Nephron progenitor cell (in vitro differentiated cells): Measurements from ENCODE around the gene LETM1.

Experiments used
- DNase-seq: peaks from one replicate; pipeline ENCODE4 v3.0.0; 2021
- H3K27ac Mint-ChIP-seq: 2 replicates; pipeline ENCODE4 v1.8.0; 2021; ENCODE audit warnings: mild to moderate bottlenecking, moderate library complexity, mixed read lengths
- H3K27me3 Mint-ChIP-seq: 2 replicates; pipeline ENCODE4 v1.8.0; 2021; ENCODE audit warnings: mild to moderate bottlenecking, low read depth, mixed read lengths; ENCODE audit not compliant: poor library complexity
- H3K36me3 Mint-ChIP-seq: 2 replicates; pipeline ENCODE4 v1.8.0; 2021; ENCODE audit warnings: low read depth, mixed read lengths
- H3K4me1 Mint-ChIP-seq: 2 replicates; pipeline ENCODE4 v1.8.0; 2021; ENCODE audit warnings: mixed read lengths
- H3K4me3 Mint-ChIP-seq: 2 replicates; pipeline ENCODE4 v1.8.0; 2021; ENCODE audit warnings: mild to moderate bottlenecking, moderate library complexity, mixed read lengths
- H3K9me3 Mint-ChIP-seq: 2 replicates; pipeline ENCODE4 v1.8.0; 2021; ENCODE audit warnings: mild to moderate bottlenecking, moderate library complexity, mixed read lengths
- TF ChIP-seq, protein P1 (sequence below): fragments of 200-600 bp; sonication (generic); IDR thresholded peaks from 2 replicates; pipeline ENCODE4 v1.5.0; 2021; ENCODE audit warnings: antibody characterized with exemption

Gene LETM1

DNA sequence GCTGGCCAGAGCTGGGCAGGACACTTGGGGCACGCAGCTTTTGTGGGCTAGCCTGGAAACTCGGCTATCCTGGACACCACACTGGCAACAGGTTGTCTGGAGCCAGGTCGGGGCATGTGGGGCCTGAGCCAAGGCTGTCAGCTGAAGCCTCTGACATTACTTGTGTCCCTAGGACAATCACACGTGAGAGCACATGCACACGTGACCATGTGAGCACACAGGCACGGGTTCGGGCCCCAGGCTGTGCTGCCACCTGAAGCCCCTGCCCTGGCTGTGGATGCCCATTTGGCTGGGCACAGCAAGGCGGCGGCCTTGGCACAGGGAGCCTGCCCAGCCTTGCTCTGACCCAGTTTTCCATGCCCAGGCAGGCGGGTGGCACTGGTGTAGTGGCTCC lies 71.6 kb downstream of the LETM1 start:
- Mint-ChIP-seq H3K27me3 (peaks cover 9% of the 10 kb centered on the region), H3K4me3 (no peak overlapping the region), H3K9me3 (no peaks in the 10 kb centered on the region), H3K36me3 (no peaks in the 10 kb centered on the region), H3K27ac (no peak overlapping the region), H3K4me1 (peaks cover 13% of the 10 kb centered on the region)
- DNase-seq = no peak
- TF ChIP-seq, protein P1, sequence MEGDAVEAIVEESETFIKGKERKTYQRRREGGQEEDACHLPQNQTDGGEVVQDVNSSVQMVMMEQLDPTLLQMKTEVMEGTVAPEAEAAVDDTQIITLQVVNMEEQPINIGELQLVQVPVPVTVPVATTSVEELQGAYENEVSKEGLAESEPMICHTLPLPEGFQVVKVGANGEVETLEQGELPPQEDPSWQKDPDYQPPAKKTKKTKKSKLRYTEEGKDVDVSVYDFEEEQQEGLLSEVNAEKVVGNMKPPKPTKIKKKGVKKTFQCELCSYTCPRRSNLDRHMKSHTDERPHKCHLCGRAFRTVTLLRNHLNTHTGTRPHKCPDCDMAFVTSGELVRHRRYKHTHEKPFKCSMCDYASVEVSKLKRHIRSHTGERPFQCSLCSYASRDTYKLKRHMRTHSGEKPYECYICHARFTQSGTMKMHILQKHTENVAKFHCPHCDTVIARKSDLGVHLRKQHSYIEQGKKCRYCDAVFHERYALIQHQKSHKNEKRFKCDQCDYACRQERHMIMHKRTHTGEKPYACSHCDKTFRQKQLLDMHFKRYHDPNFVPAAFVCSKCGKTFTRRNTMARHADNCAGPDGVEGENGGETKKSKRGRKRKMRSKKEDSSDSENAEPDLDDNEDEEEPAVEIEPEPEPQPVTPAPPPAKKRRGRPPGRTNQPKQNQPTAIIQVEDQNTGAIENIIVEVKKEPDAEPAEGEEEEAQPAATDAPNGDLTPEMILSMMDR = no peak

GRCh38 chr4:1783970-1784369 lies 72.0 kb downstream of the LETM1 start:
- Mint-ChIP-seq H3K9me3 (no peaks in the 10 kb centered on the region), H3K4me3 (no peak overlapping the region), H3K36me3 (no peaks in the 10 kb centered on the region), H3K27ac (no peak overlapping the region), H3K27me3 (peaks cover 9% of the 10 kb centered on the region), H3K4me1 (peaks cover 15% of the 10 kb centered on the region)
- no peak for DNase-seq
- TF ChIP-seq, protein P1 = no peak

- Mint-ChIP-seq H3K36me3 (no peaks in the 10 kb centered on the region), H3K4me3 (no peak overlapping the region), H3K27ac (no peak overlapping the region), H3K9me3 (no peaks in the 10 kb centered on the region), H3K4me1 (peaks cover 15% of the 10 kb centered on the region), H3K27me3 (peaks cover 5% of the 10 kb centered on the region)
- DNase-seq = no peak
- TF ChIP-seq, protein P1 = no peak
Measured at GRCh38 chr4:1783015-1783414, 72.9 kb downstream of the LETM1 start.

DNA sequence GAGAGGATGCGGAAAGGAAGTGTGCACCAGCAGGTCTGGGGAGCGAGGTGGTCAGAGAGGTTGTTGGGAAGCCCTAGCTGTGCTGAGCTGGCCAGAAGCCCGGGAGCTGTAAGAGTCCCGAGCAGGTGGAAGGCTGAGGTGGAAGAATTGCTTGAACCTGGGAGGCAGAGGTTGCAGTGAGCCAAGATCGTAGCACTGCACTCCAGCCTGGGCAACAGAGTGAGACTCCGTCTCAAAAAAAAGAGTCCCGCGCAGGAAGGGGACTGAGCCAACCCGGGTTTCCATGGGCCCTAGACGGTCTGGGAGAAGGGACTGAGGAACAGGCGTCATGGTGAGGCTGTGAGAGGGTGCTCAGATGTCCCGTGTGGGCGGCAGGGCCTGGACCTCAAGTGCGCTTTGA lies 75.5 kb downstream of the LETM1 start:
- Mint-ChIP-seq H3K27me3 (peaks cover 2% of the 10 kb centered on the region), H3K4me1 (peaks cover 18% of the 10 kb centered on the region), H3K9me3 (no peaks in the 10 kb centered on the region), H3K27ac (no peak overlapping the region), H3K4me3 (no peak overlapping the region), H3K36me3 (no peaks in the 10 kb centered on the region)
- no peak for DNase-seq
- TF ChIP-seq, protein P1 = no peak

- Mint-ChIP-seq H3K9me3 (no peaks in the 10 kb centered on the region), H3K4me3 (no peak overlapping the region), H3K27me3 (peaks cover 2% of the 10 kb centered on the region), H3K27ac (no peak overlapping the region), H3K4me1 (peaks cover 17% of the 10 kb centered on the region), H3K36me3 (no peaks in the 10 kb centered on the region)
- TF ChIP-seq, protein P1 = no peak
- DNase-seq = no peak
Measured at GRCh38 chr4:1779588-1780382, 76.2 kb downstream of the LETM1 start.
